ENCODE data around the gene PGD. TPM values are rescaled to one million over a fixed set of nuclear protein-coding genes. Genes with fewer than 3 reads are reported as not detected.

The PGD gene
- total and polyA plus RNA-seq, 2 experiments from 2014 or later, result 174 to 305 TPM

DNA sequence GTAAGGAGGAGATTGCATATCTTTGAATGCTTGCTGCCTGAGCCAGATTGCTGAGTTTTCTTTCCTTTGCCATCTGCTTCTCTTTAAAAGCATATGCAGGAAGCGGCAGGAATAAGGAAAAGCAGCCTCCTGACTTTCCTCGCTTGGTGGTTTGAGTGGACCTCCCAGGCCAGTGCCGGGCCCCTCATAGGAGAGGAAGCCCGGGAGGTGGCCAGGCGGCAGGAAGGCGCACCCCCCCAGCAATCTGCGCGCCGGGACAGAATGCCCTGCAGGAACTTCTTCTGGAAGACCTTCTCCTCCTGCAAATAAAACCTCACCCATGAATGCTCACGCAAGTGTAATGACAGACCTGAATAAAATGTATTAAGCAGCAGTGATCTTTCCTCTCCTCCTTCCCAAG lies 52.4 kb downstream of the PGD start:
- H3K79me2 ChIP-seq (replicated peaks; ENCODE audit: insufficient read depth), result no peaks in the 10 kb centered on the region
- peaks cover 7% of the 10 kb centered on the region; the same call in 1 of the 2 replicates for H3F3A ChIP-seq (replicated peaks; ENCODE audit: low read depth)
- Mint-ChIP-seq H3K27ac (peak overlapping the region; percentile 30), H3K4me3 (peak overlapping the region; percentile 17; the same call in 2 of the 3 replicates), H3K36me3 (ENCODE audit: low read depth) (peaks cover 14% of the 10 kb centered on the region; the same call in 2 of the 3 replicates), H3K9me3 (peaks cover 5% of the 10 kb centered on the region; the same call in 2 of the 3 replicates), H3K4me1 (peaks cover 24% of the 10 kb centered on the region), H3K27me3 (ENCODE audit: insufficient read depth, low read depth, poor library complexity) (peaks cover 3% of the 10 kb centered on the region)
- TF ChIP-seq EZH2 (IDR thresholded peaks at IDR 0.05; ENCODE audit: low read depth, unreplicated experiment) (no peak), ZNF331 (CRISPR knock-in tag; IDR thresholded peaks at IDR 0.05; ENCODE audit: low read depth) (no peak), POLR2AphosphoS5 (IDR thresholded peaks at IDR 0.05; ENCODE audit: low read depth) (no peak), STAT1 (IDR thresholded peaks at IDR 0.05; ENCODE audit: unreplicated experiment) (no peak), JUNB (IDR thresholded peaks at IDR 0.05; ENCODE audit: unreplicated experiment) (no peak), ZNF462 (CRISPR knock-in tag; IDR thresholded peaks at IDR 0.05) (no peak), REST (IDR thresholded peaks at IDR 0.05; ENCODE audit: unreplicated experiment) (no peak), ZNF114 (CRISPR knock-in tag; IDR thresholded peaks at IDR 0.05) (no peak)
- H3K4me2 ChIP-seq, result peak overlapping the region; percentile 68
- no peaks in the 10 kb centered on the region for H4K20me1 ChIP-seq (replicated peaks; ENCODE audit: insufficient read depth)
- peaks cover 19% of the 10 kb centered on the region for H3K4me1 ChIP-seq (ENCODE audit: insufficient read depth)
- H3K4me3 ChIP-seq, result peak overlapping the region; percentile 36
- H3K27ac ChIP-seq (ENCODE audit: low read depth), result no peak overlapping the region
- no peak overlapping the region for H2AFZ ChIP-seq
- H3K9me2 ChIP-seq (ENCODE audit: insufficient read depth), result no peaks in the 10 kb centered on the region
- DNase-seq (ENCODE audit: low spot score), result peak; percentile 40
- ATAC-seq, result peak; percentile 61
- H3K36me3 ChIP-seq (ENCODE audit: insufficient read depth), result no peaks in the 10 kb centered on the region
- H3K27me3 ChIP-seq (ENCODE audit: insufficient read depth), result no peaks in the 10 kb centered on the region

All from GM23338 (cell line).